Activated T-cell treated with anti-CD3 and anti-CD28 coated beads for 4 hours (primary cell): Measurements from ENCODE around the gene SH3PXD2A.
A peak's percentile ranks its signal among the peaks of the same experiment; 100 is the strongest.
"Not testable (repeated sequence)": the region's sequence is repeated elsewhere in the genome, so short reads cannot be mapped to it uniquely, and the experiment has no call there.

ENCODE experiments used
- DNase-seq: peaks from one replicate; pipeline ENCODE4 v3.0.0-alpha.2; 2020

The SH3PXD2A gene

GRCh38 chr10:103614306-103615158 is 240.8 kb downstream of the SH3PXD2A start:
- DNase-seq, result no peak

GRCh38 chr10:103613616-103614015 is 241.8 kb downstream of the SH3PXD2A start:
- DNase-seq, result no peak

GRCh38 chr10:103612462-103613365 is 242.7 kb downstream of the SH3PXD2A start:
- DNase-seq, result no peak

- DNase-seq, result no peak
Observed at GRCh38 chr10:103610921-103611511, 244.4 kb downstream of the SH3PXD2A start.

GRCh38 chr10:103610083-103610472 is 245.3 kb downstream of the SH3PXD2A start:
- no peak for DNase-seq

- no peak for DNase-seq
Observed at GRCh38 chr10:103609231-103610082, 245.9 kb downstream of the SH3PXD2A start.

GRCh38 chr10:103608056-103608455 is 247.3 kb downstream of the SH3PXD2A start:
- not testable (repeated sequence) for DNase-seq

GRCh38 chr10:103607051-103607450 is 248.3 kb downstream of the SH3PXD2A start:
- DNase-seq, result not testable (repeated sequence)

- not testable (repeated sequence) for DNase-seq
Observed at GRCh38 chr10:103606097-103606438, 249.3 kb downstream of the SH3PXD2A start.

GRCh38 chr10:103605359-103606096 is 249.8 kb downstream of the SH3PXD2A start:
- DNase-seq, result peak; percentile 25

- DNase-seq, result no peak
Observed at GRCh38 chr10:103603382-103603781, 252.0 kb downstream of the SH3PXD2A start.

- DNase-seq, result no peak
Observed at GRCh38 chr10:103602852-103603155, 252.6 kb downstream of the SH3PXD2A start.

GRCh38 chr10:103602028-103602851 is 253.1 kb downstream of the SH3PXD2A start:
- no peak for DNase-seq

GRCh38 chr10:103600956-103601569 is 254.3 kb downstream of the SH3PXD2A start:
- DNase-seq, result no peak

GRCh38 chr10:103600325-103600724 is 255.1 kb downstream of the SH3PXD2A start:
- DNase-seq, result no peak

- DNase-seq, result no peak
Observed at GRCh38 chr10:103599907-103600306, 255.5 kb downstream of the SH3PXD2A start.

- no peak for DNase-seq
Observed at GRCh38 chr10:103599211-103599610, 256.2 kb downstream of the SH3PXD2A start.

GRCh38 chr10:103598654-103599115 is 256.7 kb downstream of the SH3PXD2A start:
- DNase-seq, result no peak

GRCh38 chr10:103597003-103597402 is 258.4 kb downstream of the SH3PXD2A start:
- DNase-seq, result no peak
